Gastroesophageal sphincter (tissue), 4 donors: ENCODE data around the gene IFT122. TPM values are rescaled to one million over a fixed set of nuclear protein-coding genes. Genes with fewer than 3 reads are reported as not detected.

Source experiments
- ATAC-seq: fragments of 150-250 bp; one replicate; pipeline ENCODE4 v1.9.1; 2016; ENCODE audit warnings: mild to moderate bottlenecking, moderate library complexity
- H3K27ac ChIP-seq, 4 donors: fragments of 200-600 bp; sonication (generic) in 3 of 4; 1 replicate in 3 of 4; 2 replicates in 1 of 4; pipeline ENCODE4 v1.5.1; 2016 to 2019
- H3K27me3 ChIP-seq: fragments of 200-600 bp; sonication (generic); one replicate; pipeline ENCODE4 v1.5.1; 2019
- H3K36me3 ChIP-seq, 2 donors: fragments of 200-600 bp; sonication (generic); one replicate each; pipeline ENCODE4 v1.5.1; 2019; ENCODE audit warnings: control low read depth in 1 of 2
- H3K4me1 ChIP-seq, 3 donors: fragments of 200-600 bp; sonication (generic); 1 replicate in 2 of 3; 2 replicates in 1 of 3; pipeline ENCODE4 v1.5.1; 2016 to 2019; ENCODE audit warnings: control low read depth in 2 of 3
- H3K4me3 ChIP-seq, 2 donors: fragments of 200-600 bp; sonication (generic); one replicate each; pipeline ENCODE4 v1.5.1; 2019; ENCODE audit warnings: mild to moderate bottlenecking in 1 of 2, moderate library complexity in 1 of 2
- H3K9me3 ChIP-seq, 3 donors: fragments of 200-600 bp; sonication (generic); one replicate each; pipeline ENCODE4 v1.5.1; 2017 to 2019; ENCODE audit warnings: control low read depth in 2 of 3
- EP300 ChIP-seq: sonication (generic); formaldehyde crosslinking; IDR thresholded peaks from one replicate; pipeline ENCODE4 v1.6.1; 2017; ENCODE audit warnings: antibody characterized with exemption, mild to moderate bottlenecking
- POLR2A ChIP-seq, 2 donors: fragments of 450-650 bp; IDR thresholded peaks; one replicate each; pipeline ENCODE4 v1.6.1; 2017; ENCODE audit warnings: antibody characterized with exemption in 2 of 2, mild to moderate bottlenecking in 2 of 2, moderate library complexity in 1 of 2
- POLR2AphosphoS5 ChIP-seq: sonication (generic); formaldehyde crosslinking; IDR thresholded peaks from one replicate; pipeline ENCODE4 v1.6.1; 2017; ENCODE audit warnings: antibody characterized with exemption
- WGBS, 2 donors: methylation state at CpG; one replicate each; pipeline ENCODE4 v1.1.5; 2018; ENCODE audit warnings: low coverage in 1 of 2; 5-methylcytosine and 5-hydroxymethylcytosine counted together
- total RNA-seq, 4 donors: library from RNA; depleted of rRNA; stranded (reverse); fragments of >200 nt; gene quantifications; one replicate each; pipeline ENCODE4 v1.1.0, GENCODE V29; 2016
- TF ChIP-seq, protein P1 (sequence below), 4 experiments: fragments of 200-600 bp in 2 of 4; fragments of 450-650 bp in 2 of 4; sonication (generic) in 1 of 4; IDR thresholded peaks; one replicate each; pipeline ENCODE4 v1.5.1; 2017 to 2019; ENCODE audit warnings: antibody characterized with exemption in 4 of 4, mild to moderate bottlenecking in 2 of 4, moderate library complexity in 2 of 4

The IFT122 gene
- total RNA-seq, 4 donors from 2014 or later, result 18.1 to 38.3 (median 26.8) TPM

DNA sequence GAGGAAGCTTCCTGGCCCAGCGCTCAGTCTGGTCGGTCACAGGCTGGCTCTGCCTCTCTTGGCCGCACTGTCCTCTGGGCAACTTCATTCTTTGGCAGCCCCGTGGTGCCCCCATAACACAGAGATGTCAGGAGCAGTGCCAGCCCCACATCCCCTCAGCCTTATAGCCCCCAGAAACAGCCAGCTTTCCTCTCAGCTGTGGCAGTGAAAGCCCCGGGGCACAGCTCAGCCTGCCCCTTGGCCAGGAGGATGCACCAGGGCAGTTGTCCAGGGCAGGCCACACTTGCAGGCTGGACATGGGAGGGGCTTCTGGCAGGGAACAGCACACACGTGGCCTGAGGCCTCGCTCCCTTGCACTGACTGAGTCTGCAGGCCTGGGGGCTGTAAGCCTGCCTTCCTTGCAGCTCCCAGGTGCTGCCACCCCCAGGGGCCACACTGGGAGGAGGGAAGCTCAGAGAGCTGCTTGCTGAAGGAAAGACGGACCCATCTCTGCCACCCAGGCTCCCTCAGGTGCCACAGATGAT is 78.1 kb downstream of the IFT122 start:
- WGBS, 2 donors, result no CpG with 5 or more reads among the region's 8 CpGs
- no peak for TF ChIP-seq POLR2A (IDR thresholded peaks at IDR 0.05)
- no peak for TF ChIP-seq EP300
- TF ChIP-seq, protein P1, sequence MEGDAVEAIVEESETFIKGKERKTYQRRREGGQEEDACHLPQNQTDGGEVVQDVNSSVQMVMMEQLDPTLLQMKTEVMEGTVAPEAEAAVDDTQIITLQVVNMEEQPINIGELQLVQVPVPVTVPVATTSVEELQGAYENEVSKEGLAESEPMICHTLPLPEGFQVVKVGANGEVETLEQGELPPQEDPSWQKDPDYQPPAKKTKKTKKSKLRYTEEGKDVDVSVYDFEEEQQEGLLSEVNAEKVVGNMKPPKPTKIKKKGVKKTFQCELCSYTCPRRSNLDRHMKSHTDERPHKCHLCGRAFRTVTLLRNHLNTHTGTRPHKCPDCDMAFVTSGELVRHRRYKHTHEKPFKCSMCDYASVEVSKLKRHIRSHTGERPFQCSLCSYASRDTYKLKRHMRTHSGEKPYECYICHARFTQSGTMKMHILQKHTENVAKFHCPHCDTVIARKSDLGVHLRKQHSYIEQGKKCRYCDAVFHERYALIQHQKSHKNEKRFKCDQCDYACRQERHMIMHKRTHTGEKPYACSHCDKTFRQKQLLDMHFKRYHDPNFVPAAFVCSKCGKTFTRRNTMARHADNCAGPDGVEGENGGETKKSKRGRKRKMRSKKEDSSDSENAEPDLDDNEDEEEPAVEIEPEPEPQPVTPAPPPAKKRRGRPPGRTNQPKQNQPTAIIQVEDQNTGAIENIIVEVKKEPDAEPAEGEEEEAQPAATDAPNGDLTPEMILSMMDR (IDR thresholded peaks at IDR 0.05), result no peak
- TF ChIP-seq POLR2AphosphoS5, result no peak
- H3K4me3 ChIP-seq, result no peak overlapping the region
- no peak for ATAC-seq
- peaks cover 0 to 74% of the 10 kb centered on the region in 2 donors for H3K36me3 ChIP-seq
- H3K27ac ChIP-seq, result no peak overlapping the region
- no peaks in the 10 kb centered on the region for H3K4me1 ChIP-seq
- no peaks in the 10 kb centered on the region for H3K27me3 ChIP-seq
- no peaks in the 10 kb centered on the region for H3K9me3 ChIP-seq

- TF ChIP-seq POLR2AphosphoS5 (no peak), POLR2A (IDR thresholded peaks at IDR 0.05) (no peak), EP300 (no peak)
- TF ChIP-seq, protein P1 (IDR thresholded peaks at IDR 0.05), result no peak
- Histone ChIP-seq H3K4me3 (no peak overlapping the region), H3K9me3 (no peaks in the 10 kb centered on the region), H3K36me3 (peaks cover 0 to 69% of the 10 kb centered on the region in 2 donors), H3K27ac (no peak overlapping the region), H3K4me1 (no peaks in the 10 kb centered on the region), H3K27me3 (no peaks in the 10 kb centered on the region)
- no CpG with 5 or more reads among the region's 8 CpGs for WGBS, 2 donors
- ATAC-seq, result no peak
These were observed 78.6 kb downstream of the IFT122 start for GRCh38 chr3:129518581-129518980.

- Histone ChIP-seq H3K36me3 (peaks cover 0 to 61% of the 10 kb centered on the region in 2 donors), H3K4me3 (no peak overlapping the region), H3K9me3 (no peaks in the 10 kb centered on the region), H3K27ac (no peak overlapping the region), H3K27me3 (no peaks in the 10 kb centered on the region), H3K4me1 (no peaks in the 10 kb centered on the region)
- WGBS, 2 donors, result 100% methylated on average over 5 of the region's 10 CpGs; no CpG with 5 or more reads in 1 of the 2 donors
- no peak for ATAC-seq
- TF ChIP-seq POLR2AphosphoS5 (no peak), POLR2A (IDR thresholded peaks at IDR 0.05) (no peak), EP300 (no peak)
- TF ChIP-seq, protein P1 (IDR thresholded peaks at IDR 0.05), result no peak
These were observed 79.4 kb downstream of the IFT122 start for GRCh38 chr3:129519449-129519848.

GRCh38 chr3:129519896-129520715 is 80.1 kb downstream of the IFT122 start:
- Histone ChIP-seq H3K36me3 (peaks cover 0 to 54% of the 10 kb centered on the region in 2 donors), H3K4me1 (no peaks in the 10 kb centered on the region), H3K27ac (no peak overlapping the region), H3K27me3 (no peaks in the 10 kb centered on the region), H3K9me3 (no peaks in the 10 kb centered on the region), H3K4me3 (no peak overlapping the region)
- 85 to 88% methylated on average over 5 to 11 of the region's 15 CpGs for WGBS, 2 donors
- no peak for ATAC-seq
- TF ChIP-seq EP300 (no peak), POLR2AphosphoS5 (no peak)

- Histone ChIP-seq H3K9me3 (no peaks in the 10 kb centered on the region), H3K4me3 (no peak overlapping the region), H3K4me1 (no peaks in the 10 kb centered on the region), H3K27me3 (no peaks in the 10 kb centered on the region), H3K27ac (no peak overlapping the region), H3K36me3 (peaks cover 0 to 45% of the 10 kb centered on the region in 2 donors)
- WGBS, 2 donors, result no CpG with 5 or more reads among the region's 4 CpGs
- no peak for ATAC-seq
- TF ChIP-seq, protein P1 (IDR thresholded peaks at IDR 0.05), result no peak
- no peak for TF ChIP-seq EP300
- TF ChIP-seq POLR2AphosphoS5, result no peak
- TF ChIP-seq POLR2A (IDR thresholded peaks at IDR 0.05), result no peak
These were observed 80.9 kb downstream of the IFT122 start for GRCh38 chr3:129520960-129521359.
